Sciatic nerve (tissue), 2 donors: Measurements from ENCODE around the gene AFG3L2. TPM values are rescaled to one million over a fixed set of nuclear protein-coding genes. Genes with fewer than 3 reads are reported as not detected.
"Not testable (repeated sequence)": the region's sequence is repeated elsewhere in the genome, so short reads cannot be mapped to it uniquely, and the experiment has no call there.

ENCODE experiments used
- ATAC-seq: fragments of 200-7000 bp; cut with Tn5 transposase; one replicate; pipeline ENCODE4 v1.9.1; 2020; ENCODE audit warnings: mild to moderate bottlenecking, moderate library complexity
- DNase-seq: peaks from one replicate; pipeline ENCODE4 v3.0.0-alpha.2; 2020; ENCODE audit warnings: low spot score
- intact Hi-C: fragments of 100-400 bp; cut with DNase I; formaldehyde crosslinking; loops from one replicate; pipeline ENCODE4 v1.14.2; 2022
- total RNA-seq: library from RNA; stranded (reverse); fragmentation: NEBNext Ultra II Directional; extraction: Animal tissue kit (Norgen Biotek cat#: 25700); gene quantifications from one replicate; pipeline ENCODE4 v1.2.1, GENCODE V29; 2021
- donor health status: DM: no; HTN: no; CAD: no.
- donor health status: DM: no; HTN: no; CAD: no.

The AFG3L2 gene
- total RNA-seq, 1 donor from 2014 or later: 38.8 TPM

GRCh38 chr18:12399231-12399630 is 22.2 kb upstream of the AFG3L2 start:
- intact Hi-C loops: no loop called here
- ATAC-seq: no peak

GRCh38 chr18:12398625-12399024 is 21.6 kb upstream of the AFG3L2 start:
- DNase-seq (no peak), ATAC-seq (no peak)
- intact Hi-C loops: no loop called here

More at GRCh38 chr18:12399231-12399630, 22.2 kb upstream of the AFG3L2 start:
- peak; percentile 26 for DNase-seq

- no peak for ATAC-seq
- intact Hi-C loops: no loop called here
- DNase-seq: peak; percentile 18
Measured at GRCh38 chr18:12397793-12398192, 20.8 kb upstream of the AFG3L2 start.

- DNase-seq (peak; percentile 52), ATAC-seq (no peak)
- intact Hi-C loops: no loop called here
Measured at GRCh38 chr18:12397254-12397653, 20.2 kb upstream of the AFG3L2 start.

- intact Hi-C loops: loop anchor here (5.0 kb wide), 1 partner anchor 268 kb away; no protein-coding TSS in a partner anchor
- ATAC-seq: peak; percentile 12
Measured at GRCh38 chr18:12394428-12394827, 17.4 kb upstream of the AFG3L2 start.

GRCh38 chr18:12393998-12394397 is 17.0 kb upstream of the AFG3L2 start:
- intact Hi-C loops: loop anchor here (5.0 kb wide), 1 partner anchor 268 kb away; no protein-coding TSS in a partner anchor
- ATAC-seq: no peak
- peak; percentile 30 for DNase-seq

More at GRCh38 chr18:12394428-12394827, 17.4 kb upstream of the AFG3L2 start:
- DNase-seq: peak; percentile 51

GRCh38 chr18:12393510-12393909 is 16.5 kb upstream of the AFG3L2 start:
- intact Hi-C loops: loop anchor here (5.0 kb wide), 1 partner anchor 269 kb away; no protein-coding TSS in a partner anchor

GRCh38 chr18:12391487-12392165 is 14.6 kb upstream of the AFG3L2 start:
- ATAC-seq: peak; percentile 96

More at GRCh38 chr18:12393510-12393909, 16.5 kb upstream of the AFG3L2 start:
- peak; percentile 15 for DNase-seq
- no peak for ATAC-seq

GRCh38 chr18:12388442-12388841 is 11.4 kb upstream of the AFG3L2 start:
- intact Hi-C loops: no loop called here
- ATAC-seq: no peak
- no peak for DNase-seq

More at GRCh38 chr18:12391487-12392165, 14.6 kb upstream of the AFG3L2 start:
- DNase-seq: peak; percentile 78
- intact Hi-C loops: loop anchor here (5.0 kb wide), 1 partner anchor 271 kb away; no protein-coding TSS in a partner anchor

GRCh38 chr18:12384261-12384660 is 7.2 kb upstream of the AFG3L2 start:
- no peak for DNase-seq

GRCh38 chr18:12383759-12384158 is 6.7 kb upstream of the AFG3L2 start:
- intact Hi-C loops, ATAC-seq, DNase-seq: not testable (repeated sequence)

More at GRCh38 chr18:12384261-12384660, 7.2 kb upstream of the AFG3L2 start:
- intact Hi-C loops: no loop called here
- ATAC-seq: no peak

- DNase-seq, ATAC-seq, intact Hi-C loops: not testable (repeated sequence)
Measured at GRCh38 chr18:12382221-12382814, 5.3 kb upstream of the AFG3L2 start.

- intact Hi-C loops, ATAC-seq, DNase-seq: not testable (repeated sequence)
Measured at GRCh38 chr18:12378198-12378558, 1.2 kb upstream of the AFG3L2 start.

GRCh38 chr18:12377556-12378197 is 650 bp upstream of the AFG3L2 start:
- no peak for DNase-seq
- intact Hi-C loops: no loop called here
- no peak for ATAC-seq

GRCh38 chr18:12376034-12376753 is 833 bp downstream of the AFG3L2 start:
- DNase-seq (no peak), ATAC-seq (no peak)
- intact Hi-C loops: no loop called here

GRCh38 chr18:12374401-12374800 is 2.6 kb downstream of the AFG3L2 start:
- DNase-seq: no peak
- intact Hi-C loops: no loop called here

GRCh38 chr18:12373771-12374116 is 3.3 kb downstream of the AFG3L2 start:
- ATAC-seq (no peak), DNase-seq (no peak)
- intact Hi-C loops: no loop called here

More at GRCh38 chr18:12374401-12374800, 2.6 kb downstream of the AFG3L2 start:
- no peak for ATAC-seq

- no peak for DNase-seq
- no peak for ATAC-seq
- intact Hi-C loops: no loop called here
Measured at GRCh38 chr18:12373116-12373770, 3.8 kb downstream of the AFG3L2 start.

GRCh38 chr18:12372406-12372805 is 4.6 kb downstream of the AFG3L2 start:
- ATAC-seq (no peak), DNase-seq (no peak)
- intact Hi-C loops: no loop called here
